HUES6 (cell line): ENCODE results near the gene SH2B2.

Experiments
- H3K27ac ChIP-seq: 2 replicates; pipeline ENCODE4 v1.7.0; 2013; ENCODE audit warnings: low read depth, mild to moderate bottlenecking, low read length, inconsistent platforms
- H3K27me3 ChIP-seq: 2 replicates; pipeline ENCODE4 v1.6.1; 2013; ENCODE audit warnings: low read length; ENCODE audit not compliant: control insufficient read depth, insufficient read depth
- H3K36me3 ChIP-seq: 2 replicates; pipeline ENCODE4 v1.6.1; 2013; ENCODE audit warnings: low read length; ENCODE audit not compliant: control insufficient read depth, insufficient read depth
- H3K4me1 ChIP-seq: 2 replicates; pipeline ENCODE4 v1.6.1; 2013; ENCODE audit warnings: low read length; ENCODE audit not compliant: control insufficient read depth, insufficient read depth
- H3K4me3 ChIP-seq: 2 replicates; pipeline ENCODE4 v1.5.1; 2013; ENCODE audit warnings: low read depth, low read length
- H3K9ac ChIP-seq: one replicate; pipeline ENCODE4 v1.6.1; 2013; ENCODE audit warnings: mild to moderate bottlenecking, low read length
- H3K9me3 ChIP-seq: 2 replicates; pipeline ENCODE4 v1.6.1; 2013; ENCODE audit warnings: low read depth, low read length; ENCODE audit not compliant: control insufficient read depth, insufficient read depth

Gene SH2B2

DNA sequence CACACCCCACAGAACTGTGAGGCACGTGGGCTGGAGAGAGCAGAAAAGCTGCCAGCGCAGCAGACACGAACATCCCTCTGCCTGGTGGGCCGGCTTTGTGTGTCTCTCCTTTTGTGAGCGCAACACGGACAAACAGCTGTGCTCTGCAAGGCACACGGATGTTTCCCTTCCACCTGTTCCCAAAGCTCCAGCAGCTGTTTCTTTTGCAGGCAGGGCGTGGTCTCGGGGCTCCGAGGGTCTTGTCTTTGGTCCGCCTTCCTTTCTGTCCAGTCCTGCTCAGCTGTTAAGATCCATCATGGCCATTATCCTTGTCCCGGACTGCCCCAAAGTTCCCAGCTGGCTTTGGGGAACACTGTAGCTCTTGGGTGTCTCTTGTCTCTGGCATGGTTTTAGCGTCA lies 32.7 kb upstream of the SH2B2 start:
- H3K4me3 ChIP-seq = no peak overlapping the region
- H3K27ac ChIP-seq = no peak overlapping the region
- no peaks in the 10 kb centered on the region for H3K9me3 ChIP-seq
- no peaks in the 10 kb centered on the region for H3K4me1 ChIP-seq
- H3K27me3 ChIP-seq = no peaks in the 10 kb centered on the region
- peaks cover 12% of the 10 kb centered on the region for H3K36me3 ChIP-seq
- no peak overlapping the region for H3K9ac ChIP-seq

DNA sequence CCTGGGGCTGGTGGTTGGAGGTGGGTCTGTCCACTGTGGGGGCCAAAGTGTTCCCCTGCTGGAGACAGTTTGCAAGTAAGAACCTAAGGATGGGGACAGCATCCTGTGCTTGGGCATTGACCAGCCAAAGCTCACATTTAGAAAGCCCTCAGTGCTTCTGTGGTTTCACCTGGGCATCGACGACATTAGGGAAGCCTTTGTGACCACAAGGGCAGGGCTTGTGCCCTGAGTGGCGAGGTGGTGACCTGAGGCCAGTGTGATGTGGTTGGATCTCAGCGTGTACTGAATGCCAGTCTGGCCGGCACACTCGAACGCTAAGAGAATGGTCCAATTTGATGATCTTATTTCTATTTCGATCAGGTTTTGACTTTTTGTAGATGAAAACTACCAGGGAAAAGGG lies 32.1 kb upstream of the SH2B2 start:
- Histone ChIP-seq H3K4me1 (no peaks in the 10 kb centered on the region), H3K9me3 (no peaks in the 10 kb centered on the region), H3K4me3 (no peak overlapping the region), H3K27ac (no peak overlapping the region), H3K36me3 (peaks cover 7% of the 10 kb centered on the region), H3K9ac (no peak overlapping the region), H3K27me3 (no peaks in the 10 kb centered on the region)

DNA sequence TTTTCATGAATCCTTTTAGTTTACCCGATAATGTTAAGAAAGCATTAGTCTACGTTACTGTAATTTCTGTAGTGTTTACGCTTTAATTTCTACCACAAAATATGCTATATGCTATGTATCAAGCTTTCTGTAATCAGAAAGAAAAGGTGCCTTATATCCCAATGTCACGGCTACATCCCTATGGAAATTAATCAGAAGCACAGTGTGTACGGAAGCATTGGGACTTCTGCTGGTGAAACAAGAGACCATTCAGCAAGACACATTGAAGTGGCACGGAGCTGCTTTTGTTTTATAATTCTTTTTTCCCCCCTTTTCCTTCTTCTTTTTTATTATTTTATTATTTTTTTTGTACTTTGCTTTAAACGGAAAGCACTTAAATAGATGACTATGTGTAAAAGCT lies 31.2 kb upstream of the SH2B2 start:
- H3K4me3 ChIP-seq = no peak overlapping the region
- H3K4me1 ChIP-seq = no peaks in the 10 kb centered on the region
- H3K27me3 ChIP-seq = no peaks in the 10 kb centered on the region
- H3K27ac ChIP-seq = no peak overlapping the region
- H3K9ac ChIP-seq = no peak overlapping the region
- peaks cover 2% of the 10 kb centered on the region for H3K36me3 ChIP-seq
- H3K9me3 ChIP-seq = no peaks in the 10 kb centered on the region

DNA sequence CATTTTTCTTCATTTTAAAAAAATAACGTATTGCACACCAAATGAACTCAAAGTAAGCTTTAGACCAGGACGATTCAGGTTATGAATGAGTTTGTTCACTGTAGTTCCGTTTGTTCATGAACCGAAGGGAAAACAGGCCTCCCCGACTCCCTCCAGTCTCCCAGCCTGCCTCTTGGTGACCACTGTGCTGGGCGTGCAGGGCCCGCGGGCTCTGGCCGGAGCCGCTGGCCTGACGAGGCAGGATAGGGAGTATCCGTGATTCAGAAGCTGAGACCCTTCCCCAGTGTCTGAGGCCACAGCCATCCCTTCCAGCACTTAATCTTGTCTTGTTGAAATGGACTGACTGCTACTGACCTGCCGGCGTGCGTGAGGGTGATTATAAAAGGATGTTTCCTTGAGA lies 30.8 kb upstream of the SH2B2 start:
- Histone ChIP-seq H3K36me3 (no peaks in the 10 kb centered on the region), H3K4me1 (no peaks in the 10 kb centered on the region), H3K9ac (no peak overlapping the region), H3K9me3 (no peaks in the 10 kb centered on the region), H3K27ac (no peak overlapping the region), H3K27me3 (no peaks in the 10 kb centered on the region), H3K4me3 (no peak overlapping the region)

DNA sequence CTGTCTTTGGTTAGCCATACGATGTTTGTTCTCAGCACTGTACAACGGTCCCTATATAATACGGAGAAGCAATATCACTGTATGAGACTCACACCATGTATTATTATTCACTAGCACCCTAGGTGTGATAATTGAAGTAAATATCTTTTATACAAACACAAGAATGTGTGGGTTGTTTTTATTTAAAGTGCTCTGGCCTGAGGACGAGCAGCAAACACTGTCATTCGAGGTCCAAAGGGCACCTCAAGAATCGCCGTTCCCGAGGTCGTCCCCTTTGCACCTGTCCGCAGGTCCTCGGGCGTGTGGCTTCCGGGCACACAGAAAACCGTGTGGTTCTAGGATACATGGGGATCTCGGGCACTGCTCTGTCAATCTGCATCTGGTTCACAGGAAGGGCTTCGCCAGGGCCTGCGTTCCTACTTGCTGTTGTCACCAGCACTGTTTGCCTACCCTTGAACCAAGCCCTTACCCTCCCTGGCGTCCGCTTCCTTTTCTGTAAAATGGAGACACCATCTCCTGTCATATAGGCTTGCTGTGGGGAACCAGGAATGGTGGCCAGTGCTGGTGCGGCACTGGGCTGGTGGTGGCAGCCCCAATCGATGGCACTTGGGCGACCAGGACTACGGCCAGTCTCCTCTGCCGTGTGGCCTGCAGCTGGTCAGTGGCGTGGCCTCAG lies 28.5 kb upstream of the SH2B2 start:
- H3K4me1 ChIP-seq = no peaks in the 10 kb centered on the region
- H3K4me3 ChIP-seq = no peak overlapping the region
- no peaks in the 10 kb centered on the region for H3K9me3 ChIP-seq
- no peaks in the 10 kb centered on the region for H3K36me3 ChIP-seq
- H3K9ac ChIP-seq = no peak overlapping the region
- H3K27me3 ChIP-seq = no peaks in the 10 kb centered on the region
- H3K27ac ChIP-seq = no peak overlapping the region

DNA sequence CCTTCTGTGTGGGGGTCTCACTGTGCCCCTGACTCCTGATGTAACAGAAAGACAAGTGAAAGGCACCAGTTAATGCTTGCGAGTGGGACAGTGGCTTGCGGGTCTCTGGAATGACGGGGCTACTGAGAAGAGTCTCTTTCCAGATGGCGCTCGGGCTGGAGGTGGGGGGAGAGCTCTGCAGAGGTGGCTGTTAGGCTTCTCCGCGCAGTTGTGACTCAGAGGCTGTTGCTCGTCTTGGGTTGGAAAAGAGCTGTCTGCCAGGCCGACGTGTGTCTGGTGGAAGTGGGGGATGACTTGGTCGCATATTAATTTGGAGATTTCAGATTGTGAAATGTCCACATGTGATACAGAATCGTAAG lies 27.9 kb upstream of the SH2B2 start:
- no peak overlapping the region for H3K9ac ChIP-seq
- H3K27me3 ChIP-seq = no peaks in the 10 kb centered on the region
- H3K9me3 ChIP-seq = no peaks in the 10 kb centered on the region
- no peak overlapping the region for H3K27ac ChIP-seq
- H3K4me3 ChIP-seq = no peak overlapping the region
- no peaks in the 10 kb centered on the region for H3K36me3 ChIP-seq
- no peaks in the 10 kb centered on the region for H3K4me1 ChIP-seq

DNA sequence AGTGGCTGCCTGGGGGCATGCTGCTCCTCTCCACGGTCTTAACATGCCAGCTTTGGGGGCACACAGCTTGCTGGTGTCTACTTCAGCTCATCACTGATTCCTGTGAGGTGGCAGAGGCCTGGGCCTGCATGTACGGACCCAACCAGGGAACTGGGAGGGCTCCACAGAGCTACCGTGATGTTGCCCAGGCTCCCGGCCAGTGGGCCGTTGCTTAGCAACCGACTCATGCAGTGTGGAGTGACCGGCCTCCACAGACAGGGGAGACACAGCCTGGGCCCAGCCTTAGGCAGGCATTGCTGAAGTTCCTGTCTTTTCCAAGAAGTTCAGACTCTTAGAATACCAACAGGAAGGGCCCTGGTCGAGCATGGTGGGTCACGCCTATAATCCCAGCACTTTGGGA lies 25.8 kb upstream of the SH2B2 start:
- Histone ChIP-seq H3K4me1 (no peaks in the 10 kb centered on the region; the same call in 1 of the 2 replicates), H3K9ac (no peak overlapping the region), H3K27ac (no peak overlapping the region), H3K27me3 (no peaks in the 10 kb centered on the region), H3K4me3 (no peak overlapping the region), H3K36me3 (no peaks in the 10 kb centered on the region), H3K9me3 (no peaks in the 10 kb centered on the region)

DNA sequence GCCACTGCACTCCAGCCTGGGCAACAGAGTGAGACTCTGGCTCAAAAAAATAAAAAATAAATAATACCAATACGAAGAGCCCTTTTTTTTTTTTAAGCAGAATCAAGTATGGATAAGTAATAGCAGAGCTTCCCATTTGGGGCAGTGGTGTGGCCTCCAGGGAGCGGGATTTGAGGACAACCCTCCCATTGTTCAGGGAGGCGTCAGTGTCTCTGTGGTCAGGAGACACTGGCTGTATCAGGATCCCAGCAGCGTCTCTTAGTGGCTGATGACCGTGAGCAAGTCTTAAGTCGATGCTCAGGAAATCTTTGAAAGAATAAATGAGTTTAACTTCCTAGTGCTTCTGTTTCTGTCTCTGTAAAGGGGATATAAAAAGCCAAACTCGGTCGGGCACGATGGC lies 25.2 kb upstream of the SH2B2 start:
- no peaks in the 10 kb centered on the region for H3K9me3 ChIP-seq
- H3K9ac ChIP-seq = no peak overlapping the region
- no peaks in the 10 kb centered on the region for H3K36me3 ChIP-seq
- H3K27me3 ChIP-seq = no peaks in the 10 kb centered on the region
- H3K4me1 ChIP-seq = no peaks in the 10 kb centered on the region; the same call in 1 of the 2 replicates
- H3K4me3 ChIP-seq = no peak overlapping the region
- no peak overlapping the region for H3K27ac ChIP-seq

DNA sequence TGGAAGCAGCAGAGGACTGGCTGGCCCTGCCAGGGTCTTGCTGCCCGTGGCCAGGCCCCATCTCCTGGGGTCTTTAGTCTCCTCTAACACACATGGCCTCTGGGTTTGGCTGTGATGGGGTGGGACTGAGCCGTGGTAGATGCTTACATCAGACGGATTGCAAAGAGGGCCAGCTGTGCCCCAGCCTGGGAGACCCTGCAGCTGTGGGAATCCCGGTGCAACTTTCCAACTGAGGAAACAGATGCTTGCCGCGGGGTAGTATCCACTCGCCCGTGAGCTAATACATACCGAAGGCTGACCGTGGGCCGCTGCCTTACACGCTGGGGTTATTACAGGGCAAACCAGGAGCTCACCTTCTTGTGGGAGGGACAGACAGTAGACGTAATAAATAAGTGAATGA lies 24.1 kb upstream of the SH2B2 start:
- H3K9me3 ChIP-seq = no peaks in the 10 kb centered on the region
- H3K4me3 ChIP-seq = no peak overlapping the region
- no peaks in the 10 kb centered on the region for H3K27me3 ChIP-seq
- H3K27ac ChIP-seq = no peak overlapping the region
- no peaks in the 10 kb centered on the region for H3K36me3 ChIP-seq
- H3K9ac ChIP-seq = no peak overlapping the region
- no peaks in the 10 kb centered on the region; the same call in 1 of the 2 replicates for H3K4me1 ChIP-seq

DNA sequence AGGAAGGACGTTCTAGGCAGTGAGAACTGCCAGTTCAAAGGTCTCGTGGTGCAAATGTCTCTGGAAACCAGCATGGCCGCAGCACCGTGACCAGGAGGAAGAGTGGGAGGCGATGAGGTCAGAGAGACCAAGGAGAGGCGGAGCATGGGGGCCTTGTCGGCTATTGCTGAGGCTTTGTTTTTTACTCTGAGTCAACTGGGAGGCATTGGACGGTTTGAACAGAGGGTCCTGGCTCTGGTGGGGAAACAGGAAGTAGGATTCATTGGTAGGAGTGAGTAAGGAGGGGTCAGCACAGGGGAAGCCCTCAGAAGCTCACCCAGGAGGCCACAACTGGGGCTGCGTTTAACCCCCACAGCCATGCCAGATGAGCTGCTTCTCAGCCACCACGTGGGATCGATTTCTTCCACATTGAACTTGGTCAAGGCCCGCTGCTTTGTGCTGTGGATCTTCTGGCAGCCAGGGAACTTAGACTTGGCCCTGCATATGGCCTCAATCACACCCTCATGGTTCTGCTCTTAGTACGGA lies 22.2 kb upstream of the SH2B2 start:
- Histone ChIP-seq H3K27me3 (no peaks in the 10 kb centered on the region), H3K4me3 (no peak overlapping the region), H3K9me3 (no peaks in the 10 kb centered on the region), H3K9ac (no peak overlapping the region), H3K27ac (no peak overlapping the region), H3K36me3 (no peaks in the 10 kb centered on the region), H3K4me1 (no peaks in the 10 kb centered on the region; the same call in 1 of the 2 replicates)

DNA sequence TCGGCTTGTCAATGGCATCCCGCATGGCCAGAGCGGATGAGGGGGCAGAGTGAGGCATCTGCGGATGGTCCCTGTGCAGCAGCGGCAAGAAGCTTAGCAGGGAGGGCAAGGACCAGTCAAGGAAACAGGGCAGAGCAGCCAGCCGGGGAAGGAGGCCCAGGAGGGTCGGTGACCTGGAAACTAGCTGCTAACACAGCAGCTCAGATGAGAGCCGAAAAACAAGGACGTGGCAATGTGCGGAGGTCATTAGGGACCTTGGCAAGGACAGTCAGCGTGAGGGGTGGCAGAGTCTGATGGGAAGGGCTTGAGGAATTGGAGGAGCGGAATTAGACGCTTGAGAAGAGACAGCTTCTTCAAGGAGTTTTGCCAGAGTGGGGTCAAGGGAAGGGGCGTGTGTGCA lies 20.1 kb upstream of the SH2B2 start:
- Histone ChIP-seq H3K27me3 (no peaks in the 10 kb centered on the region), H3K36me3 (no peaks in the 10 kb centered on the region), H3K4me1 (no peaks in the 10 kb centered on the region; the same call in 1 of the 2 replicates), H3K27ac (no peak overlapping the region), H3K9ac (no peak overlapping the region), H3K4me3 (no peak overlapping the region), H3K9me3 (no peaks in the 10 kb centered on the region)
